ENCODE results near the gene DAZ1.
"Not testable (repeated sequence)": the region's sequence is repeated elsewhere in the genome, so short reads cannot be mapped to it uniquely, and the experiment has no call there.

DNA sequence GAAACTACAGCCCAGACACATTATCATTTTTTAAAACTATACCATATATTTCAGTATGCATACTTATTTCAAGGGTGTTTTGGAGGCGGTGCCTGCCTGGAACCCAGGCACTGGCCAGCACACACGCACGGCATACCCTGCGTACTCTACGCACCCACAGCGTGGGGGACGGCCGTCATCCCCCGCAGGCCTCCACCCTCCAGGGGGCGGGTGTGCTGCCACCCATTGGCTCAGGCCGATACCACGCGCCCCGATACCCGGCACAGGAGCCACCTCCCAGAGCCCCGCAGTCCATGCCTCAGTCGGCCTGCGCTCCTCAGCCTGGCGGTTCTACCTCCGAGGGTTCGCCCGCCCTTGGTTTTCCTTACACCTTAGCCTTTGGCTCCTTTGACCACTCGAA lies 20.4 kb upstream of the DAZ1 start, which contains the start of gene DAZ2:
- TF ChIP-seq, protein P1, sequence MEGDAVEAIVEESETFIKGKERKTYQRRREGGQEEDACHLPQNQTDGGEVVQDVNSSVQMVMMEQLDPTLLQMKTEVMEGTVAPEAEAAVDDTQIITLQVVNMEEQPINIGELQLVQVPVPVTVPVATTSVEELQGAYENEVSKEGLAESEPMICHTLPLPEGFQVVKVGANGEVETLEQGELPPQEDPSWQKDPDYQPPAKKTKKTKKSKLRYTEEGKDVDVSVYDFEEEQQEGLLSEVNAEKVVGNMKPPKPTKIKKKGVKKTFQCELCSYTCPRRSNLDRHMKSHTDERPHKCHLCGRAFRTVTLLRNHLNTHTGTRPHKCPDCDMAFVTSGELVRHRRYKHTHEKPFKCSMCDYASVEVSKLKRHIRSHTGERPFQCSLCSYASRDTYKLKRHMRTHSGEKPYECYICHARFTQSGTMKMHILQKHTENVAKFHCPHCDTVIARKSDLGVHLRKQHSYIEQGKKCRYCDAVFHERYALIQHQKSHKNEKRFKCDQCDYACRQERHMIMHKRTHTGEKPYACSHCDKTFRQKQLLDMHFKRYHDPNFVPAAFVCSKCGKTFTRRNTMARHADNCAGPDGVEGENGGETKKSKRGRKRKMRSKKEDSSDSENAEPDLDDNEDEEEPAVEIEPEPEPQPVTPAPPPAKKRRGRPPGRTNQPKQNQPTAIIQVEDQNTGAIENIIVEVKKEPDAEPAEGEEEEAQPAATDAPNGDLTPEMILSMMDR (IDR thresholded peaks at IDR 0.05), result not testable (repeated sequence)
- TF ChIP-seq POLR2A (IDR thresholded peaks at IDR 0.05), result not testable (repeated sequence)

Data from Peyer's patch (tissue), 4 donors.